Measurements from ENCODE around the gene GNL3L. TPM values are rescaled to one million over a fixed set of nuclear protein-coding genes. Genes with fewer than 3 reads are reported as not detected.

The GNL3L gene, protein sequence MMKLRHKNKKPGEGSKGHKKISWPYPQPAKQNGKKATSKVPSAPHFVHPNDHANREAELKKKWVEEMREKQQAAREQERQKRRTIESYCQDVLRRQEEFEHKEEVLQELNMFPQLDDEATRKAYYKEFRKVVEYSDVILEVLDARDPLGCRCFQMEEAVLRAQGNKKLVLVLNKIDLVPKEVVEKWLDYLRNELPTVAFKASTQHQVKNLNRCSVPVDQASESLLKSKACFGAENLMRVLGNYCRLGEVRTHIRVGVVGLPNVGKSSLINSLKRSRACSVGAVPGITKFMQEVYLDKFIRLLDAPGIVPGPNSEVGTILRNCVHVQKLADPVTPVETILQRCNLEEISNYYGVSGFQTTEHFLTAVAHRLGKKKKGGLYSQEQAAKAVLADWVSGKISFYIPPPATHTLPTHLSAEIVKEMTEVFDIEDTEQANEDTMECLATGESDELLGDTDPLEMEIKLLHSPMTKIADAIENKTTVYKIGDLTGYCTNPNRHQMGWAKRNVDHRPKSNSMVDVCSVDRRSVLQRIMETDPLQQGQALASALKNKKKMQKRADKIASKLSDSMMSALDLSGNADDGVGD
- 12.4 and 26.8 TPM in 2 replicates for total RNA-seq (ENCODE audit: low replicate concordance)

DNA sequence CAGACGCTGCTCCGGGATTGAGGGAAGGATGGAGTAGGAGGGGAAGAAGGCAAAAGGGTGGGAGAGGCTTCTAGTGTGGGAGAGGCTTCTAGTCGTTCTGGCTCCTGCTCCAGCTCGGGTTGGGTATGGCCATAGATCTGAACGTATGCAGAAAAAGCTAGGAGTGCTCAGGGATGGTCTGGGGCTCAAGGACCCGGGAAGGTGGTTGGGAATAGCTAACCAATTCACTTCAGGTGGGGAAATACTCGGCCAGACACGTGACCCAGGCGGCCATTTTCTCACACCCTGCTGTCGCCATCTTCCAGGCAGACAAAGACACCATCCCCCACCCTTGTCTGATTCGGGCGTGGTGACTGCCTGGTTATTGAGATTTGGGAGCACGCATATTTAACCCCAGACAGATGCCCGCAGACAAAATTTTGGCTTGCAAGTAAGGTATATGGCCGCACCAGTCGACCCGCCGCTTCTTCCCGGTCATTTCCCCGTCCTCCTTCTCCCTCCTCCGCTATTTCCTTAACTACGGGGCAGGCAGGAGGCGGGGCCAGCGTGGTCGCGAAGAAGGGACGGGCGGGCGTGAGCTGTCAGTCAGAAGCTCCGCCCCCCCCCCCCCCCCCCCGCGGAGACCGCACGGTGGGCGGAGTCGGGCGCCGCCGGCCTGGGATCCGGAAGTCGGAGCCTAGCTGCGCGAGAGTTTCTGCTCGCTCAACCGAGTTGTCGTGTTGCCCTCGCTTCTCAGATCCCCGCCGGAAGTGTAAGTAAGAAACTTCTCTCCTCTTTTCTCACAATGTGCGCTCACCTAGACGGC lies at the start of gene GNL3L:
Gene GNL3L, plus strand, starts transcription at position 668 of the 805 bp plus-strand sequence. CDS start 2,348 bp downstream, outside the sequence.

GRCh38 chrX:54495814-54496516 lies 34.1 kb upstream of the GNL3L start, which contains the start of gene FGD1:
Gene FGD1 (minus strand): TSS chrX:54496234. CDS start chrX:54495432, 802 bp downstream.

Other genes starting within 250 kb of the GNL3L start
- 0.15 and 0.23 TPM in 2 replicates for gene WNK3, start 172.2 kb upstream of the GNL3L start, total RNA-seq (ENCODE audit: low replicate concordance)
- 15.5 and 21.4 TPM in 2 replicates for gene TSR2, start 89.8 kb upstream of the GNL3L start, total RNA-seq (ENCODE audit: low replicate concordance)
- 2.2 and 3.2 TPM in 2 replicates for gene FGD1, start 34.0 kb upstream of the GNL3L start, total RNA-seq (ENCODE audit: low replicate concordance)